Astrocyte (in vitro differentiated cells and primary cell): Measurements from ENCODE around the gene TOM1L2. TPM values are rescaled to one million over a fixed set of nuclear protein-coding genes. Genes with fewer than 3 reads are reported as not detected.

Experiments used
- DNase-seq: peaks from one replicate; pipeline ENCODE4 v3.0.0-alpha.2; 2010; ENCODE audit warnings: low read depth
- FAIRE-seq: peaks from 2 replicates; lab custom pipeline; 2011; peaks lifted over from hg19 to GRCh38; lab: Jason Lieb, UNC
- H2AFZ ChIP-seq: 2 replicates; pipeline ENCODE4 v1.6.0; 2012; ENCODE audit warnings: low read depth, low read length, inconsistent platforms
- H3K27ac ChIP-seq: 2 replicates; pipeline ENCODE4 v1.5.1; 2011; ENCODE audit warnings: low read depth, low read length, inconsistent platforms
- H3K27me3 ChIP-seq: 2 replicates; pipeline ENCODE4 v1.6.0; 2011; ENCODE audit warnings: low read length, inconsistent platforms; ENCODE audit not compliant: insufficient read depth
- H3K36me3 ChIP-seq: 2 replicates; pipeline ENCODE4 v1.5.1; 2011; ENCODE audit warnings: low read length, inconsistent platforms; ENCODE audit not compliant: insufficient read depth
- H3K4me1 ChIP-seq: 2 replicates; pipeline ENCODE4 v1.5.1; 2011; ENCODE audit warnings: low read length, inconsistent platforms; ENCODE audit not compliant: insufficient read depth
- H3K4me2 ChIP-seq: 2 replicates; pipeline ENCODE4 v1.6.0; 2012; ENCODE audit warnings: low read length, inconsistent platforms
- H3K4me3 ChIP-seq: 2 replicates; pipeline ENCODE4 v1.5.1; 2011; ENCODE audit warnings: low read depth, mild to moderate bottlenecking, low read length, inconsistent platforms; ENCODE audit not compliant: insufficient read depth
- H3K79me2 ChIP-seq: 2 replicates; pipeline ENCODE4 v1.6.0; 2012; ENCODE audit warnings: mild to moderate bottlenecking, low read length, inconsistent platforms; ENCODE audit not compliant: insufficient read depth
- H3K9ac ChIP-seq: 2 replicates; pipeline ENCODE4 v1.6.0; 2012; ENCODE audit warnings: mild to moderate bottlenecking, low read length, inconsistent platforms
- H3K9me3 ChIP-seq: 2 replicates; pipeline ENCODE4 v1.5.1; 2012; ENCODE audit warnings: low read depth, mild to moderate bottlenecking, low read length, inconsistent platforms; ENCODE audit not compliant: insufficient read depth
- H4K20me1 ChIP-seq: 2 replicates; pipeline ENCODE4 v1.6.0; 2012; ENCODE audit warnings: low read length, inconsistent platforms; ENCODE audit not compliant: insufficient read depth
- H3K27ac Mint-ChIP-seq: one replicate; pipeline ENCODE4 v1.8.0; 2021; ENCODE audit warnings: mild to moderate bottlenecking, mixed read lengths; ENCODE audit not compliant: unreplicated experiment
- H3K27me3 Mint-ChIP-seq: one replicate; pipeline ENCODE4 v1.8.0; 2021; ENCODE audit warnings: low read depth, mixed read lengths; ENCODE audit not compliant: unreplicated experiment
- H3K36me3 Mint-ChIP-seq: one replicate; pipeline ENCODE4 v1.8.0; 2021; ENCODE audit warnings: low read depth, mixed read lengths; ENCODE audit not compliant: unreplicated experiment
- H3K4me1 Mint-ChIP-seq: one replicate; pipeline ENCODE4 v1.8.0; 2021; ENCODE audit warnings: low read depth, mixed read lengths; ENCODE audit not compliant: unreplicated experiment
- H3K4me3 Mint-ChIP-seq: one replicate; pipeline ENCODE4 v1.8.0; 2021; ENCODE audit warnings: mild to moderate bottlenecking, moderate library complexity, mixed read lengths; ENCODE audit not compliant: unreplicated experiment
- H3K9me3 Mint-ChIP-seq: one replicate; pipeline ENCODE4 v1.8.0; 2021; ENCODE audit warnings: mild to moderate bottlenecking, mixed read lengths; ENCODE audit not compliant: unreplicated experiment
- EZH2 ChIP-seq: IDR thresholded peaks from 2 replicates; pipeline ENCODE4 v1.6.1; 2012; ENCODE audit warnings: mild to moderate bottlenecking, low read length, inconsistent platforms; ENCODE audit not compliant: insufficient read depth
- total RNA-seq: library from RNA; stranded (reverse); gene quantifications from 2 replicates; pipeline ENCODE4 v1.2.1, GENCODE V29; 2021
- TF ChIP-seq, protein P1 (sequence below): IDR thresholded peaks from 2 replicates; pipeline ENCODE4 v1.5.1; 2011; ENCODE audit warnings: low read depth, mild to moderate bottlenecking, inconsistent platforms, low read length, moderate library complexity; ENCODE audit not compliant: insufficient read depth

Gene TOM1L2
- total RNA-seq, 1 donor from 2014 or later = 54.4 TPM

GRCh38 chr17:18005496-18005895, 33.3 kb upstream of the TOM1L2 start:
- H3K4me1 ChIP-seq = peaks cover 15% of the 10 kb centered on the region
- H3K27ac Mint-ChIP-seq = no peak overlapping the region
- peaks cover 16% of the 10 kb centered on the region for H3K36me3 Mint-ChIP-seq
- no peak overlapping the region for H3K4me3 Mint-ChIP-seq
- no peak overlapping the region for H2AFZ ChIP-seq
- no peak overlapping the region for H3K27ac ChIP-seq
- H3K79me2 ChIP-seq = no peaks in the 10 kb centered on the region
- FAIRE-seq = no peak
- H3K27me3 Mint-ChIP-seq = peaks cover 5% of the 10 kb centered on the region
- no peak overlapping the region for H3K4me2 ChIP-seq
- no peaks in the 10 kb centered on the region for H3K36me3 ChIP-seq
- no peak overlapping the region for H3K9ac ChIP-seq
- H3K4me1 Mint-ChIP-seq = peaks cover 13% of the 10 kb centered on the region
- H3K9me3 Mint-ChIP-seq = peaks cover 3% of the 10 kb centered on the region
- no peaks in the 10 kb centered on the region for H3K9me3 ChIP-seq
- DNase-seq = no peak
- no peak overlapping the region for H3K4me3 ChIP-seq
- H3K27me3 ChIP-seq = no peaks in the 10 kb centered on the region
- H4K20me1 ChIP-seq = no peaks in the 10 kb centered on the region
- TF ChIP-seq, protein P1, sequence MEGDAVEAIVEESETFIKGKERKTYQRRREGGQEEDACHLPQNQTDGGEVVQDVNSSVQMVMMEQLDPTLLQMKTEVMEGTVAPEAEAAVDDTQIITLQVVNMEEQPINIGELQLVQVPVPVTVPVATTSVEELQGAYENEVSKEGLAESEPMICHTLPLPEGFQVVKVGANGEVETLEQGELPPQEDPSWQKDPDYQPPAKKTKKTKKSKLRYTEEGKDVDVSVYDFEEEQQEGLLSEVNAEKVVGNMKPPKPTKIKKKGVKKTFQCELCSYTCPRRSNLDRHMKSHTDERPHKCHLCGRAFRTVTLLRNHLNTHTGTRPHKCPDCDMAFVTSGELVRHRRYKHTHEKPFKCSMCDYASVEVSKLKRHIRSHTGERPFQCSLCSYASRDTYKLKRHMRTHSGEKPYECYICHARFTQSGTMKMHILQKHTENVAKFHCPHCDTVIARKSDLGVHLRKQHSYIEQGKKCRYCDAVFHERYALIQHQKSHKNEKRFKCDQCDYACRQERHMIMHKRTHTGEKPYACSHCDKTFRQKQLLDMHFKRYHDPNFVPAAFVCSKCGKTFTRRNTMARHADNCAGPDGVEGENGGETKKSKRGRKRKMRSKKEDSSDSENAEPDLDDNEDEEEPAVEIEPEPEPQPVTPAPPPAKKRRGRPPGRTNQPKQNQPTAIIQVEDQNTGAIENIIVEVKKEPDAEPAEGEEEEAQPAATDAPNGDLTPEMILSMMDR = no peak
- TF ChIP-seq EZH2 = no peak

- no peaks in the 10 kb centered on the region for H3K79me2 ChIP-seq
- H2AFZ ChIP-seq = no peak overlapping the region
- H3K9me3 Mint-ChIP-seq = no peaks in the 10 kb centered on the region
- no peak for TF ChIP-seq EZH2
- TF ChIP-seq, protein P1 = peak; percentile 33
- peaks cover 13% of the 10 kb centered on the region for H3K36me3 Mint-ChIP-seq
- H3K27me3 Mint-ChIP-seq = peaks cover 5% of the 10 kb centered on the region
- no peak overlapping the region for H3K4me3 ChIP-seq
- no peak overlapping the region for H3K27ac ChIP-seq
- H4K20me1 ChIP-seq = no peaks in the 10 kb centered on the region
- DNase-seq (no peak), FAIRE-seq (no peak)
- peaks cover 14% of the 10 kb centered on the region for H3K4me1 Mint-ChIP-seq
- H3K4me1 ChIP-seq = peaks cover 15% of the 10 kb centered on the region
- H3K27ac Mint-ChIP-seq = no peak overlapping the region
- no peaks in the 10 kb centered on the region for H3K36me3 ChIP-seq
- H3K27me3 ChIP-seq = no peaks in the 10 kb centered on the region
- no peak overlapping the region for H3K9ac ChIP-seq
- no peak overlapping the region for H3K4me3 Mint-ChIP-seq
- H3K4me2 ChIP-seq = no peak overlapping the region
- no peaks in the 10 kb centered on the region for H3K9me3 ChIP-seq
Measured at GRCh38 chr17:18004884-18005305, 32.7 kb upstream of the TOM1L2 start.

- DNase-seq (no peak), FAIRE-seq (no peak)
- TF ChIP-seq EZH2 = no peak
- TF ChIP-seq, protein P1 = no peak
- H3K27ac ChIP-seq = no peak overlapping the region
- Mint-ChIP-seq H3K4me1 (peaks cover 20% of the 10 kb centered on the region), H3K36me3 (peaks cover 13% of the 10 kb centered on the region), H3K4me3 (no peak overlapping the region), H3K9me3 (no peaks in the 10 kb centered on the region), H3K27me3 (peaks cover 5% of the 10 kb centered on the region), H3K27ac (no peak overlapping the region)
- no peak overlapping the region for H3K4me2 ChIP-seq
- no peak overlapping the region for H3K9ac ChIP-seq
- no peaks in the 10 kb centered on the region for H3K36me3 ChIP-seq
- no peaks in the 10 kb centered on the region for H3K79me2 ChIP-seq
- H3K4me3 ChIP-seq = no peak overlapping the region
- no peaks in the 10 kb centered on the region for H3K27me3 ChIP-seq
- H4K20me1 ChIP-seq = no peaks in the 10 kb centered on the region
- H3K9me3 ChIP-seq = no peaks in the 10 kb centered on the region
- no peak overlapping the region for H2AFZ ChIP-seq
- H3K4me1 ChIP-seq = peaks cover 15% of the 10 kb centered on the region
Measured at GRCh38 chr17:18004345-18004744, 32.1 kb upstream of the TOM1L2 start.
